ENCODE results near the gene BRI3.

The BRI3 gene

GRCh38 chr7:98329100-98329790, 47.8 kb downstream of the BRI3 start:
- POLR2A ChIA-PET = interaction anchor here (1.1 to 1.9 kb wide), 2 partner anchors 11 to 42 kb away, joined by 4 read pairs; no protein-coding TSS in a partner anchor
- CTCF ChIA-PET = interaction anchor here (0.7 to 1.4 kb wide), 2 partner anchors 35 to 72 kb away, joined by 5 read pairs; partner anchors contain the start of gene BAIAP2L1
- H3K4me3 ChIP-seq (ENCODE audit: low read depth, low read length) = no peak overlapping the region

GRCh38 chr7:98329791-98330373, 48.4 kb downstream of the BRI3 start:
- CTCF ChIA-PET = interaction anchor here (0.7 kb wide), 1 partner anchor 9 kb away, joined by 3 read pairs; no protein-coding TSS in a partner anchor
- no peak for TF ChIP-seq CTCF (IDR thresholded peaks at IDR 0.05; ENCODE audit: insufficient read depth, low read length, missing control alignments)
- POLR2A ChIA-PET = interaction anchor here (1.1 to 1.9 kb wide), 2 partner anchors 11 to 41 kb away, joined by 4 read pairs; no protein-coding TSS in a partner anchor
- no peak overlapping the region for H3K4me3 ChIP-seq (ENCODE audit: low read depth, low read length)
- DNase-seq (ENCODE audit: low read depth, low spot score) = no peak

More at GRCh38 chr7:98329100-98329790, 47.8 kb downstream of the BRI3 start:
- no peak for TF ChIP-seq CTCF (IDR thresholded peaks at IDR 0.05; ENCODE audit: insufficient read depth, low read length, missing control alignments)
- DNase-seq (ENCODE audit: low read depth, low spot score) = peak; percentile 12

GRCh38 chr7:98330926-98331529, 49.5 kb downstream of the BRI3 start:
- ChIA-PET POLR2A (no interaction called here), CTCF (interaction anchor here (1.3 kb wide), 1 partner anchor 70 kb away, joined by 3 read pairs; the partner anchor contains the start of gene BAIAP2L1)
- H3K4me3 ChIP-seq (ENCODE audit: low read depth, low read length) = no peak overlapping the region
- no peak for DNase-seq (ENCODE audit: low read depth, low spot score)
- TF ChIP-seq CTCF (IDR thresholded peaks at IDR 0.05; ENCODE audit: insufficient read depth, low read length, missing control alignments) = no peak

GRCh38 chr7:98334081-98334480, 52.6 kb downstream of the BRI3 start:
- no peak overlapping the region for H3K4me3 ChIP-seq (ENCODE audit: low read depth, low read length)
- no peak for TF ChIP-seq CTCF (IDR thresholded peaks at IDR 0.05; ENCODE audit: insufficient read depth, low read length, missing control alignments)
- ChIA-PET POLR2A (interaction anchor here (1.0 kb wide), 1 partner anchor 76 kb away, joined by 5 read pairs; no protein-coding TSS in a partner anchor), CTCF (interaction anchor here (1.0 kb wide), 1 partner anchor 68 kb away, joined by 3 read pairs; no protein-coding TSS in a partner anchor)
- DNase-seq (ENCODE audit: low read depth, low spot score) = no peak

- DNase-seq (ENCODE audit: low read depth, low spot score) = no peak
- TF ChIP-seq CTCF (IDR thresholded peaks at IDR 0.05; ENCODE audit: insufficient read depth, low read length, missing control alignments) = no peak
- ChIA-PET POLR2A (no interaction called here), CTCF (no interaction called here)
- H3K4me3 ChIP-seq (ENCODE audit: low read depth, low read length) = no peak overlapping the region
These were observed 54.0 kb downstream of the BRI3 start for GRCh38 chr7:98335411-98335977.
